ENCODE data around the gene USP22.
A peak's percentile ranks its signal among the peaks of the same experiment; 100 is the strongest.

The USP22 gene

DNA sequence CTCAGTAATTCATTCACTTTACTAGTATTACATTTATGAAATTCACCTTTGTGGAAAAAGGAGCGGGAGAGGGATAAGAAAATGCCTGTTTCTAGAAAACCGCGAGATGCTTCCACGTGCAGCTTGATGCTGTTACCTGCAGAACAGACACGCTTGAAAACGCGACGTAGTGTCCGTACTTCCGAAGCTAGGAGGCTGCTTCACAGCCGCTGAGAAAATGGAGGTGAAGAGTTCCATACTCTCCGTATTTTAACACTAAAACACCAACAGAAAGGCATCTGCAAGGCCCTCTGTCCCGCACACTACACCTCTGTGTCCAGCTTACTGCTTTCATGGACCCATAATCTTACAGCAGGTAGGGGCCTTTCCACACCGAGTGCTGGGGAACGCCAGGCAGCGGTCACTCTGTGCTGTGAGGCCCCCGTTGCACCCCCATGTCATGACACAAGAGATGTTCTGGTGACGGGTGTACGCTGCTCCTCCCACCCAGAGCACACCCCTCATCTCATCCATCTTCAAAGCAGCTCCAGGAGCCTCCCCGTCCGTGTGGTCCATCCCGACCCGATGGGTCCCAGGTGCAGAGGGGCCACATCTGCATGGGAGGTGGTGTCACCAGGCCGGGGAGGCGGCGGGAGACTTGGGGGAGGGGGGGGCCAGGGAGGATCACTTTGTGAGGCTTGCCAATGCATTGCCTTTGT lies 40.4 kb downstream of the USP22 start:
- DNase-seq: no peak

DNA sequence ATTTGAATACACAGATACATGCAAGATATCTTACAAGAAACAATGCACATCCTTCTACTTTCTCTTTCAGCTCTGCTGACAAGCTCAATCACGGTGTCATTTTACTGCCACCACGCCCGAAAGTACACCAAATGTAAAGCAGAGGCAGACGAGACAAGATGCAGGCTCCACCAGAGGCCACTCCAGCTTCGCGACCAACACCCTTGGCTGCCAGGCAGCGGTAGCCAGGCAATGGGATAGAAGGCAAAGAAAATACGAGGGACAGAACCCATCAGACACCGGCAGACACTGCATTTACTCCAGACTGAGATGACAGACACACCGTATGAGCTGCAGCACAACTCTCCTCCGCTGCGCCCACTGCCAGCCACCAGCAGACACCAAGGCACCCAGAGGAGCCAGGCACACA lies 41.0 kb downstream of the USP22 start:
- DNase-seq: peak in 20 of 56 donors; percentile 17 to 70 (median 33)

DNA sequence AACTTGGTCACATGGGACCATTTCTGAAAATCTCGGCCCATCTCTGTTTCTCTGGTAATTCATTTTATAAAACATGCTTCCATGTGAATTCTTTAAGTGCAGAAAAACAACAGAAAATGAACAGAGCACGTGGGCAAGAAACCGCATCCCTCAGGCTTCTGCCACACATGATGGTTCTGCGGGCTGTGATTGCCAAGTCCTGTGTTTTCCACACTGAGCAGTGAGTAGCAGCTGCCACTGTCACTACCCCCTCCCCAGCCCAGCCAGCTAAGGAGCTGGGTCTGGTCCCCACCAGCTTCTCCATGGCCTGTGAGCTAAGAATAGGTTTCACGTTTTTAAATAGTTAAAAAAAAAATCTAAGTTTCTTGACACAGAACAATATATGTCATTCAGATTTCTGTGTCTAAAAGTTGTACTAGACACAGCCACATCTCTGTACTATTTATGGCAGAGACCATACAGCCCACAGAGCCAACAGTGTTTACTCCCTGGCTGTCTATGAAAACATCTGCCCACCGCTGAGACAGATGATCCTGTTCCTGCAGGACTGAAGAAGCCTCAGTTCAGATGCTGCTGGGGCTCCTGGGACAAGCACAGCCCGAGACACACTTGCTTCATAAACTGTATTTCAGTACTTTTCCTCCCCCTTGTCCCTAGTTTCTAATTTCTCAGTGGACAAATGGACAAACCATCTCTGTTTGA lies 41.5 kb downstream of the USP22 start:
- DNase-seq: peak in 15 of 56 donors; percentile 20 to 55 (median 31)

DNA sequence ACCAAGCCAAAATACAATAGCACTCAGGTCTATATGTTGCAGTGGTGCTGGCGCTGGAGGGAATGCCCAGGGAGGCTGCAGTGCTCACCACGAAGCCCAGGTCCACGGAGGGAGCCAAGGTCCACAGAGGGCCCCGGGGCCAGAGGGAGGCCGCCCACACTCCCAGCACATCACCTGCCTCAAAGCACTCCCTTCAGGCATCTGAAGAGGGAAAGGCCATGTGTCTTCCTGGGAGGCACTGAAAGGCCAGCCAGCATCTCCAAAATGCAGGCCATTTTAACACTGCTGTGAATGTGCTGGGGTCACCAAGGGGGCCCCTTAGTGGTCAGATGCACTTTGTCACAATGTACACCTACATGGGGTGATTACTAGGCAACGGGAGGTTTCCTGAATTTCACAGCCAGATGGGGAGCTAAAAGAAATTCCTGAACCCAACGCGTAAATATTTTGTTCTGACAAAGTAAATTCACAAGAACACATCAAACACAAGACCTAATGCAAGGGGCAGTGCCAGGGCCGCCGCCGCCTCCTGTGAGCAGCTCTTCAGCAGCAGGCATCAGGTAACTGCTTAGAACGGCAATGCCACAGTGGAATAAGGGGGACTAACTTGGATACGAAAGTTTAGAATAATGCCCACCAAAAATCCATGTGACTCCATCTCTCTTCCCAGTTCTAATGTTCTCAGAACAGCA lies 42.8 kb downstream of the USP22 start:
- DNase-seq: no peak

DNA sequence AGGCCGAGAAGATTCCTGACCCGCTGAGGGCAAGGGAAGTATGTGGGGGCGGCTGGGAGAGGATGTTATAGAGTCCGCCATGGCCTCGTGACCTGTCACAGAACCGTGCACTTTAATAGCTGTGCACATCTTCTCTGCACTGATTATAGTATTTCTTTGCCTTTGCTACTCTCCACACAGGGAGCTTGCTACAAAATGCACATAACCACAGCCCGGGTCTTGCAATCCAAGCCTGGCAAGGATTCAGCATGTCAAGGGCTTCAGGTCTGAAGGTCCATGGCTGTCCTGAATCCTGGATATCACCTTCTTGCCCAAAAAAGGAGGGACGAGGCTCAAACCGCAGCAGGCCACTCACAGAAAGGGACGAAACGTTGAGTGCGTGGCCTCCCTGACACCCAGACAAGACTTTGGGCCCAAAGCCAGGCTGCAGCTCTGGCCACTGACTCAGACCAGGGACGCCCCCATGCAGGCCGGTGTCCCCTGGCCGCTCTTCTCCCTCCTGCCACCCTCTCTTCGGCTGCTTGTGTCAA lies 43.7 kb downstream of the USP22 start:
- DNase-seq: peak in 10 of 56 donors; percentile 19 to 75 (median 30)

DNA sequence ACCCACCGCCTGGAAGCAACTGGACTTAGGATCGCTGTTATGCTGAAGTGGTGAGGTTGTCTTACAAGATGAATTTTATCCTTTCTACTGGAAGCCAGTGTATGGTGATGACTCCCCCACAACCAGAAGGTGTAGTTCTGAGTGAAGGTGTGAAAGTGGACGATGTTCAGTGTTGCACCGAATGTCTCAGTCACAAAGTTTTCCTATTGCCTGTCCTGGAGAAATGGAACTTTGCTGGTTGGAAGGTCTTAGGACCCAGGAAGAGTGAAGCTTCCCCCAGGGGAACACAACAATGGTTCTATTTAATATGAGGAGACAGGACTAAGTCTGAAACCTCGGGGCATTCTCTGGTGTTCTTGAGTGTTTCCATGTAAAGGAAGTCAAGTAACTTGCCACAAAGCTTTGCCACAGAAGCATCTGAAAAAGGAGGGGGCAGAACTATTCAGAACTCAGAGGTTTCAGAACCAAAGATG lies 44.2 kb downstream of the USP22 start:
- peak in 2 of 56 donors; percentile 22 to 37 for DNase-seq

DNA sequence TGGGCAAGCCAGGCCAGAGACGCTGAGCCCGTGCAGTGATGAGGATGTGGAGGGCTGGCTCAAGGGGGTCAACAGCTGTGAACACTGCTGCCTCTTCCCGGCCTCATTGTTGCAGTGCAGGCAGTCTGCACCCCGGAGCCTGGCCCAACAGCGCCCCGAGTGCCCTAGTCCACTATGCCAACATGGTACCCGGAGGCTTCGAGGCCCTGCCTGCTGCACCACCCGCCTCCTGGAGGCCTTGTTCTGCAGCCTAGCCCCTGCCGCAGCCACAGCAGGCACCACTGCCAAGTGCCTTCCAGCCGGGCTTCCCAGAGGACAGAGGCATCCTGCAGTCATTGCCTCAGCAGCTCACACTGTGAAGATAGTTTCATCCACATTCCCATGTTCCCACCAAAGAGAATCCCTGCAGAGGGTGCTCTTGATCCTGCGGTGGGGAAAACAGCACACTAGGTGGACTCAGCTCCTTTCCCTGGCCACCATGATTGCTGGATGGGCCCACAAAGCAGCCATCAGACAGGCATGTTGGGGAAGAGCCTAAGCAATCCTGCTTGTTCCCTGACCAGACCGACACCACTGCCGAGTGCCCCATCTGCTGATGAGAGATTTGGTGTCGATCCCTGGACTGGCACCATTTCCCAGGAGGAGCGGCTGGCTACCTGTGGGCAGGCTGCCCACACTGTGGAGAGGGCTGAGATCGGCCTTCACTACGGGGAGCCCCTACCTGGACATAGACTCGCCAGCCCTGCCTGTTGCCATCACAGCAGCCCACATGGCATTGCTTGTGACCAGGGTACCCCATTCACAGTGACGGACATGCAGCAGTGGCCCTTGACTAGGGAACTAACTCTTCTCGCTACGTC lies 44.9 kb downstream of the USP22 start:
- peak in 3 of 56 donors; percentile 21 to 30 (median 27) for DNase-seq

DNA sequence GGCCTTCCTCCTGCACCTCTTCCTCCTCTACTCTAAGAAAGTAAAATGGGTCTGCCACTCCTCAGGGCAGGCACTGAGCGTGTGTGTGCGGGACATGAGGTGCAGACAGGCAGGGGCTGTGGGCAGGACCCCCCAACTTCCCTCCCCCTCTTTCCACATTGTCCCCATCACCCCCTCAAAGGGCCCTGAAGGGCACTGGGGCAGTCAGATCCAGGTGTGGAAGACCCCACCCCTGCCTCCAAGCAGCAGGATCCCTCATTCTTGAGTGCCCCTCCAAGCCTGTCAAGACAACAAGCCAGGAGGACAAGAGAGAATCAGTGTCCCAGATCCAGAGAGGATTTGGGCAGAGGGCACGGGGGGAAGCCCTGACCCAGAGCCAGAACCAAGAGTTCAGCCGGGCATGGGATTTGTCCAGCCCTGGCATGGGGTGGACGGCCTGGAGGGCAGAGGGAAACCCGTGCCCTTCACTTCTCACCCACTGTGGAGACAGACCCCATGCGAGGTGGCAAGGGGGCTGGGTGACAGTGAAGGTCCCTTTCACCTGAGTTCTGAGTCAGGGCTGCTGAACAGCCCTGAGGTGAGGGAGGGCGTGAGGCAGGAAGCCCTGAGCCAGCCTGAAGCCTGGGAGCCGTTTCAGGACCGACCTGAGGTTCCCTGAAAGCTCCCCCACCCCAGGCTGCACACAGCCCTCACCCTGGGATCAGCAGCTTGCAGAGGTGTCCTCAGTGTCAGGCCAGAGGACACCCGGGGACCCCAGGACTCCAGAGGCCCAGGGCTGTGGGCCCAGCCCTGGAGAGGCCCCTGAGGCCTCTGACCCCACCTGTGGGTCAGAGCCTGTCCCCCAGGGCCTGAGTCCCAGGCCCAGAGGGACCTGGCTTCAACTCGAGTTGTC lies 45.8 kb downstream of the USP22 start:
- no peak for DNase-seq

DNA sequence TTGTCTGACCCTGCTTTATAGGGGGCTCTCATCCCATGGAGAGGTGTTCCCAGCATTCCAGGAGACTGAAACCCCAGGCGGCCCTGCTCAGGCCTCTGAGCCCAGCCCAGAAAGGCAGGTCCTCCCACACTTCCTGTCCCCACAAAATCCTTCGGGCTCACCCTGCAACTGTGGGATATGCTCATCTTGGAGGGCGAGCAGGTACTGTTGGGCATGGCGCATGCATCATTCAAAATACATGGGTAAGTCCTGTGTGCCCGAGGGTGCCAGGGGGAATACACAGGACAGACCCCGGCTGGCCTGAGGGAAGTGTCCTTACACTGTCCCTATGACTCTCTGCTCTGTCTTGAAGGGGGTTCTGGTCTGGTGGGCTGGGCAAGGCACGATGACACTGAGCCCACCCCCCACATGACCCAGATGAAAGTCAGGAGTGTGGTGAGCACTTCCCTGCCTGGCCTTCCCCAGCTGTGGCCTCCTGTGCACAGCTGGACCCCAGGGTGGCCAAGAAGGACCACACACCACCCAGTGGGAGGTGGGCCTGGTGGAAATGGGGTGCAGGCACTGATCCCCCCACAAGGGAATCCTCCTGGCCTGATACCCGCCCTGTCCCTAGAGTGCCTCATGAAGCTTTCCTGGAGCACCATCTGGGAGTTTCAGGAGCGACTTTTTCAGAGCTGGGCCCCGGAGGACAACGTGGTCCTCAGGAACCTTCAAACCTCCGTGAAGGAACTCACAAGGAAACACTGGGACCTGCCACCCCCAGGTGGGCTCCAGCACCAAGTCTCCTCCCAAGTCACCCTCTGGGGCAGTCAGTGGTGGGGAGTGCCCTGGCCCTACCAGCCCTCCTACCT lies 46.7 kb downstream of the USP22 start:
- DNase-seq: no peak

DNA sequence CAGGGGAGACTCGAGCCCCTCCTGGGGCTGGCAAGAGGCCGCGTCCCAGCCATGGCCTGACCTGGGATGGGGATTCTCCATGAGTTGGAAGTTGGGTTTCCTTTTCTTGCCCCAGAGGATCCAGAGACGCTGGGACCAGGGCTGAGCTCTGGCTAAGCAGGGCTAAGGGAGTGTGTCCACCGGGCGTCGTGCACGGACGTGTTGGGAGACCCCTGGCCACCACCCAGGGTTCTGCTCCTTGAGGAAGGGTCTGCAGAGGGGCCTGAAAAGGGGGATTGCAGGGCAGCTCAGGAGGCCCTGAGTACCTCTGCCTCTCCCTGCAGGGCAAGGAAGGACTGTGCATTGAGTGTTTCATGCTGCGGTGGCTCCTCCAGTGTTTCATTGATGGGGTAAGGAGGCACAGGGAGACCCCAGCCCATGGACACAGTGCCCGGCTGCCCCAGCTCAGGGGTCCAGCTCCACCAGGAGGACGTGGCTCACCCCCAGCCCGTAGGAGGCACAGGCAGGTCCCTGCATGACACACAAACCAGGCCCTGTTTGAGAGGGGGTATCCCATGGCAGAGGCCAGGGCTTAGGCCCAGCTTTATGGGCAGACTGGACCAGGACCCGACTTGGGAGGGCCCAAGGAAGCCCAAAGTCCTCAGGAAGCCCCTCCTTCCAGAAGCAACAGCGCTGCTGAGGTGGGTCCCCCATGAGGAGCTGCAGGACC lies 47.5 kb downstream of the USP22 start:
- no peak for DNase-seq

DNA sequence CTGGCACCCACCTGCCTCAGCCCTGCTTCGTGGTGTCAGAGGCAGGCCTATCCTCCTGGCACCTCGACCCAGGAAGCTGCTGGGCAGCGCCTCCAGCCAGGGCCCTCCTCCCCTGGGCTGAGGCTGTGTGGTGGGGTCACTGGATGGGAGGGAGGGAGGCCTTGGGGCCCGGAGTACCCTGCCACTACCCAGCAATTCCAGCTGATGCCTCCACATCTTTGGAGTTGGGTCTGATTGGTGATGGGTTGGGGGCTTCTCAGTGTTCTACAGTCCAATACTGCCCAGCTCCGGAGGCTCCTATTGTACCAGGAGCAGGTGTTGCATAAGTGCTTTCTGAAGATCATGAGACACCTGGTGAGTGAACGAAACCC lies 48.0 kb downstream of the USP22 start:
- DNase-seq: no peak

DNA sequence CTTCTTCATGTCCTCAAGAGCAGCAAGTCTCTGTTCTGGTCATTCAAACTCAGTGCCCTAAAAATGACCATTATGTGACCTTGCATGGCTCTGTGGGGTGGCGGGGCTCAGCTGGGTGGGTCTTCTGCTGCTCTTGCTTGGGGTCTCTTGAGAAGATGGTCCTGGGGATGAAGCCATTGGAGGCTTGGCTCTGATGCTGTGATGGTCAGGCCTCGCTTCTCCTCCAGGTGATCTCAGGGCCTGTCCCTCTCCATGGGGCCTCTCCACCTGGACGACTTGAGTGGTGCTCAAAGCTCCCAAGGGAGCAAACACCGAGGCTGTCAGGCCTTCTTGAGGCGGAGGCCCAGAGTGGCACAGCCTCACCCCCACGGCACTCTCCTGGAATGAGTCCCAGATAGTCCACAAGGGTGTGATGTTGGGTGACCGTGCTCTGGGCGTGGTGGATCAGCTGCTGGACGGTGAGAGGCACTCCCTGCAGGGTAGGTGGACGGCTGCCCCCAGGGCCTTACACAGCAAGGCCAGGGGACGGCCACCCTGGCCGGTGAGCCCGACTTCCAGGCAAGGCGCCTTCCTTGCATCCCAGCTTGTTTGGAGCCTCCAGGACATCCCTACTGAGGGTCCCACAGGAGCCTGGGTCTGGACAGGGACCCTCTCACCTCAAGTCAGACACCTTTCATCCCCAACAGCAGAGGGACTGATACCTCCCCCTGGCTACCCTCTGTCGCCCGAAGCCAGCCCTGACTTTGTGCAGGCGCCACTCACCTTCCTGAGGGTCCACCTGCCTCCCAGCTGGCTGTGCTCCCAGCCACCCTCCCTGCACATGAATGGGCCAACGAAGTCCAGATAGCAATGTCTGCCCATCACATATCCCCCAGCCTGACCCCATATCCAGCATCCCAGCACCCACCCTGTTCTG lies 48.7 kb downstream of the USP22 start:
- DNase-seq: no peak

DNA sequence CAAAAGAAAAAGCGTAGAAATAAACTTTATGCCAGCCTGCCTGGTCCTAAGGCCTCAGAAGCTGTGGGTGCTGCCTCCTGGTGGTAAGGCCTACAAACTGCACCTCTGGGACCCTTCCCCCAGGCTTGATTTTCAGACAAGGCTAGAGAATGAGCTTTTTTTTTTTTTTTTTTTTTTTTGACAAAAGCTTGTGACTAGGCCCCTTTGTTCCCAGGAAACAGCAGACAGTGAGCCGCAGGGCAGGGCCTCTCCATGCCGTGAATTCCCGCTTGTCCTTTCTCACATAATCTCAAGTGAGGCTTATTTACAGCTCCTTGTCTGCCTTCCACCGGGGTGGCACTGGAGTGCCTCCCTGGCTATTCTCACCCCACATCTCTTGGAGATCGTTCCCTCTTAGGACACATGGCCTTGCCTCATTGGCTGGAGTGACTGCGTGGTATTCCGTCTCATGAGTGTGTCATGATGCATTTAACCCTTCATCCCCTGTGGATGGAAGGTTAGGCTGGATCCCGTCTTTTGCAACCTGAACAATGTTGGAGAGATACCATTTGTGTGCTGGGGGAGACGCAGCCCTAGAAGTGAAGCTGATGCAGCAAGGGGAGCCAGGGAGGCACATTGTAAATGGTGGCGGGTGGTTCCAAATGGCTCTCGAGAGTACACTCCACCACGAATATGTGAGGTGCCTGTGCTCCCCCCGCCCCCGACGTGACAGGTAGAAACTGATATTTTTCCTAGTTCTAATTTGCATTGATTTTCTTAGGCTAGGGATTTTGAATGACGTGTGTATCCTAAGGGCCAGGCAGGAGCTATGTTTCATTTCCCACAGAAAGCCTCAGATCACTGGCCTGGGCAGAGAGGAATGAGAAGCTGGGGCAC lies 49.6 kb downstream of the USP22 start:
- DNase-seq: peak in 48 of 56 donors; percentile 31 to 87 (median 70)

DNA sequence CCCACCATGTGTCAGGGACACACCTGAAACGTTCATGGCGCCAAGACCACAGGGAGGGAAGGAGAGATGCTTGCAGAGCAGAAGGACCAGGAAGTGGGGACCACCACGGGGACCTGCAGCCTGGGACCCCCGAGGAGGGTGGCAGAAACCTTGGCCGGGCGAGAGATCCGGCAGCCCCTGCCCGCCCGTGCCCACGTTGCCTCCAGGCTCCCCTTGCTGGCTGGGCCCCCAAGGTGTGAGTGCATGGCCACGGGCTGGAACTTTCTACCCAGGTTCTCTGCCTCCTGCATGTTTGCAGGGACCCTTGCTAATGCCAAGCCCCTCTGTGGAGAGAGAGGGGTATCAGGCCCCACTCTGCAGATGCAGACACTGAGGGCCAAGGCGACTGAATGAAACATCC lies 50.4 kb downstream of the USP22 start:
- no peak for DNase-seq

DNA sequence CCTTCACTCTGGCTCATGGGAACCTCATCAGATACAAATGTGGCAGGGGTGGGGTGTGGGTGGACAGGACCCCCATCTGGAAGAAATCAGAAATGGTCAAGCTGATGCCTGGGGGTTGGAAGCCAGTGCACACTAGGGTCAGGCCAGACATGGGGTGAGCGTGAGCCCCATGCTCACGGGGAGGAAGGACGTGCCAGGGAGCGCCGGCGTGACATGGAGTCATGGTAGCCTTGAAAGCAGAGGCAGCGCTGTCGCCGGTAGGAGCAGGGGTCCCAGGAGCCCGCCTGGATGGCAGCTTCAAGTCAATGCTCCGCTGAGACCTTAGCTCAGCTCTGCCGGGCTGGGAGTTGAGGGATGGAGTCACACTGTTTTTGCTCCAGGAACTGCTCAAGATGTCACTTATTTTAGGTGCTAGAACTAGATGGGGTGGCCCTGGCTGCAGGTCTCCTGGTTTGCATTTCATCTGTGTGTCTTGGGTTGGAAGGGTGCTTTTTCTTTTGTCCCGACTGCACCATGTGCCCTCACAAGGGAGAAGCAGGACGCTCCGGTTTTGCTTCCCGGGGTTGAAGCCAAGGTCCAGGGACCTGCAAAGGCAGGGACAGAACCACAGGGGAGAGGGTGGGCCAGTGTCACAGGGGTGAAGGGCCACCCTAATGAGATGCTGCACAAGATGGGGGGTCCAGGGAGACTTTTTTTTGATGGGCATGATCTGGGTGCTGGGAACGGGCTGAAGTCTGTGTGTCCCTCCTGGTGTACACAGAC lies 51.4 kb downstream of the USP22 start:
- no peak for DNase-seq

Measured in nucleus accumbens (tissue), 56 donors.